H1 (cell line): Measurements from ENCODE around the gene AFF2. TPM values are rescaled to one million over a fixed set of nuclear protein-coding genes. Genes with fewer than 3 reads are reported as not detected.

Source experiments
- CTCF ChIA-PET: fragments of 300-600 bp; sonication (Branson Sonifier 250); formaldehyde crosslinking; loops from one replicate; lab custom pipeline; 2021; ENCODE audit not compliant: partially characterized antibody; lab: Charles Lee
- POLR2A ChIA-PET: fragments of 300-600 bp; sonication (Branson Sonifier 250); formaldehyde crosslinking; loops from one replicate; lab custom pipeline; 2021; ENCODE audit warnings: inconsistent platforms; ENCODE audit not compliant: partially characterized antibody; lab: Charles Lee
- DNase-seq, 2 experiments: peaks; one replicate each; pipeline versions ENCODE4 v3.0.0 to v3.0.0-alpha.2; 2010 to 2022; ENCODE audit warnings: low spot score in 2 of 2, low read depth in 1 of 2, mixed read lengths in 1 of 2
- FAIRE-seq: peaks from 2 replicates; lab custom pipeline; 2011; peaks lifted over from hg19 to GRCh38; lab: Jason Lieb, UNC
- H2AFZ ChIP-seq: 2 replicates; pipeline ENCODE4 v1.8.1; 2012; ENCODE audit warnings: low read length, inconsistent platforms
- H2AK5ac ChIP-seq: 2 replicates; pipeline ENCODE4 v1.6.1; 2013; ENCODE audit warnings: low read depth, low read length
- H2BK120ac ChIP-seq: replicated peaks from 2 replicates; pipeline ENCODE3; 2013; ENCODE audit warnings: low read depth, low read length, inconsistent platforms
- H2BK12ac ChIP-seq: 2 replicates; pipeline ENCODE4 v1.6.1; 2013; ENCODE audit warnings: low read depth, low read length
- H2BK15ac ChIP-seq: 2 replicates; pipeline ENCODE4 v1.6.1; 2013; ENCODE audit warnings: low read length
- H2BK20ac ChIP-seq: 2 replicates; pipeline ENCODE4 v1.6.1; 2013; ENCODE audit warnings: low read length
- H2BK5ac ChIP-seq: 2 replicates; pipeline ENCODE4 v1.6.1; 2013; ENCODE audit warnings: low read depth, low read length
- H3K14ac ChIP-seq: 2 replicates; pipeline ENCODE4 v1.6.1; 2013; ENCODE audit warnings: inconsistent platforms; ENCODE audit not compliant: insufficient read length
- H3K18ac ChIP-seq: 2 replicates; pipeline ENCODE4 v1.6.1; 2013; ENCODE audit warnings: low read length; ENCODE audit errors: extremely low read depth
- H3K23ac ChIP-seq: 2 replicates; pipeline ENCODE4 v1.6.1; 2013; ENCODE audit warnings: inconsistent platforms; ENCODE audit not compliant: insufficient read length
- H3K23me2 ChIP-seq: 2 replicates; pipeline ENCODE4 v1.6.1; 2013; ENCODE audit warnings: low read depth, low read length
- H3K27ac ChIP-seq: 2 replicates; pipeline ENCODE4 v1.6.1; 2011; ENCODE audit warnings: low read depth, low read length, inconsistent platforms
- H3K27me3 ChIP-seq, 4 experiments: replicated peaks in 1 of 4; 1 replicate in 1 of 4; 2 replicates in 3 of 4; pipeline versions ENCODE4 v1.6.1 to v1.8.1; 2011 to 2013; ENCODE audit warnings: low read length in 3 of 4, mild to moderate bottlenecking in 3 of 4, inconsistent platforms in 2 of 4, mixed read lengths in 2 of 4, moderate library complexity in 1 of 4; ENCODE audit not compliant: control insufficient read depth in 3 of 4, insufficient read depth in 3 of 4; ENCODE audit errors: extremely low read depth in 1 of 4
- H3K36me3 ChIP-seq, 4 experiments: 2 replicates each; pipeline versions ENCODE4 v1.6.1 to v1.8.1; 2011 to 2013; ENCODE audit warnings: mild to moderate bottlenecking in 4 of 4, low read length in 3 of 4, moderate library complexity in 2 of 4, control low read depth in 1 of 4, inconsistent platforms in 1 of 4; ENCODE audit not compliant: insufficient read depth in 4 of 4, control insufficient read depth in 2 of 4
- H3K4ac ChIP-seq: replicated peaks from 2 replicates; pipeline ENCODE3; 2013; ENCODE audit warnings: low read length, low read depth, mixed read lengths, inconsistent platforms; ENCODE audit not compliant: insufficient read length
- H3K4me1 ChIP-seq, 4 experiments: replicated peaks in 1 of 4; 1 replicate in 1 of 4; 2 replicates in 3 of 4; pipeline versions ENCODE4 v1.6.1 to v1.8.1; 2011 to 2013; ENCODE audit warnings: low read length in 3 of 4, inconsistent platforms in 2 of 4, mixed read lengths in 1 of 4; ENCODE audit not compliant: insufficient read depth in 4 of 4, control insufficient read depth in 3 of 4
- H3K4me2 ChIP-seq, 2 experiments: 2 replicates each; pipeline versions ENCODE4 v1.6.1 to v1.8.1; 2011 to 2013; ENCODE audit warnings: low read depth in 2 of 2, low read length in 2 of 2, control low read depth in 1 of 2, inconsistent platforms in 1 of 2, mild to moderate bottlenecking in 1 of 2; ENCODE audit not compliant: insufficient read depth in 1 of 2
- H3K4me3 ChIP-seq, 4 experiments: fragments of 200-600, 300-600 bp in 1 of 4; sonication (generic), shearing (Covaris generic), sonication (Bioruptor Twin) in 1 of 4; 2 replicates each; pipeline versions ENCODE4 v1.5.1 to v1.8.1; 2011 to 2016; ENCODE audit warnings: low read length in 4 of 4, low read depth in 3 of 4, control low read depth in 2 of 4, inconsistent platforms in 2 of 4, mild to moderate bottlenecking in 2 of 4, mixed read lengths in 1 of 4, moderate library complexity in 1 of 4; ENCODE audit not compliant: insufficient read depth in 2 of 4; ENCODE audit errors: extremely low read depth in 1 of 4
- H3K56ac ChIP-seq: replicated peaks from 2 replicates; pipeline ENCODE3; 2013; ENCODE audit warnings: low read depth, mild to moderate bottlenecking, mixed read lengths, low read length, inconsistent platforms; ENCODE audit not compliant: insufficient read length
- H3K79me1 ChIP-seq: 2 replicates; pipeline ENCODE4 v1.6.1; 2013; ENCODE audit warnings: low read depth, low read length, control low read depth
- H3K79me2 ChIP-seq, 2 experiments: 2 replicates each; pipeline versions ENCODE4 v1.6.1 to v1.8.1; 2012 to 2013; ENCODE audit warnings: low read length in 2 of 2, mild to moderate bottlenecking in 2 of 2, inconsistent platforms in 1 of 2; ENCODE audit not compliant: insufficient read depth in 2 of 2, control insufficient read depth in 1 of 2
- H3K9ac ChIP-seq, 4 experiments: replicated peaks in 1 of 4; 1 replicate in 1 of 4; 2 replicates in 3 of 4; pipeline versions ENCODE4 v1.6.1 to v1.8.1; 2011 to 2013; ENCODE audit warnings: low read depth in 3 of 4, low read length in 3 of 4, control low read depth in 2 of 4, mild to moderate bottlenecking in 2 of 4, moderate library complexity in 2 of 4, inconsistent platforms in 1 of 4; ENCODE audit errors: extremely low read depth in 1 of 4
- H3K9me3 ChIP-seq, 2 experiments: 2 replicates each; pipeline versions ENCODE4 v1.6.1 to v1.8.1; 2012 to 2013; ENCODE audit warnings: mild to moderate bottlenecking in 2 of 2, moderate library complexity in 2 of 2, control low read depth in 1 of 2, inconsistent platforms in 1 of 2, low read depth in 1 of 2, low read length in 1 of 2, mixed read lengths in 1 of 2; ENCODE audit not compliant: insufficient read depth in 2 of 2
- H4K20me1 ChIP-seq, 2 experiments: replicated peaks in 1 of 2; 2 replicates each; pipeline versions ENCODE3 to v1.8.1; 2011 to 2013; ENCODE audit warnings: inconsistent platforms in 2 of 2, low read length in 2 of 2, mild to moderate bottlenecking in 1 of 2; ENCODE audit not compliant: insufficient read depth in 2 of 2, control insufficient read depth in 1 of 2
- H4K5ac ChIP-seq: 2 replicates; pipeline ENCODE4 v1.6.1; 2013; ENCODE audit warnings: low read length, low read depth, mixed read lengths, inconsistent platforms; ENCODE audit not compliant: insufficient read length
- H4K8ac ChIP-seq: 2 replicates; pipeline ENCODE4 v1.8.0; 2013; ENCODE audit warnings: mild to moderate bottlenecking, moderate library complexity, low read length, inconsistent platforms; ENCODE audit not compliant: insufficient read depth; ENCODE audit errors: extremely low read depth
- H4K91ac ChIP-seq: replicated peaks from 2 replicates; pipeline ENCODE3; 2013; ENCODE audit warnings: low read length, mixed read lengths, inconsistent platforms; ENCODE audit not compliant: insufficient read length
- RNF2 ChIP-seq: fragments of 200-900, 300-1000 bp; sonication (generic); IDR thresholded peaks from 2 replicates; pipeline ENCODE4 v1.7.1; 2016; ENCODE audit warnings: borderline replicate concordance, low read depth, mild to moderate bottlenecking, antibody characterized with exemption, low read length; ENCODE audit not compliant: poor library complexity, severe bottlenecking; ENCODE audit errors: missing control alignments
- SRF ChIP-seq: IDR thresholded peaks from 2 replicates; pipeline ENCODE4 v1.6.1; 2011; ENCODE audit warnings: mild to moderate bottlenecking, low read depth, low read length, moderate library complexity
- WGBS, 2 experiments: shearing (Covaris generic) in 1 of 2; methylation state at CpG; one replicate each; pipeline versions ENCODE4 v1.1.6 to v1.1.7; 2013 to 2015; ENCODE audit warnings: low lambda C conversion rate in 2 of 2, mixed read lengths in 2 of 2, inconsistent platforms in 1 of 2, low coverage in 1 of 2, missing lambda C conversion rate in 1 of 2; ENCODE audit not compliant: insufficient replicate concordance in 2 of 2, insufficient coverage in 1 of 2, insufficient read length in 1 of 2; ENCODE audit errors: extremely low coverage in 1 of 2, missing lambda C conversion rate in 1 of 2; 5-methylcytosine and 5-hydroxymethylcytosine counted together
- polyA plus RNA-seq, 7 experiments: library from polyadenylated mRNA; depleted of rRNA in 3 of 7; stranded (reverse) in 5 of 7; unstranded in 2 of 7; fragments of >200 nt in 5 of 7; fragments of 200-250 nt in 2 of 7; gene quantifications; 1 replicate in 5 of 7; 2 replicates in 1 of 7; 4 replicates in 1 of 7; pipeline versions ENCODE4 v1.2.1 to v1.2.3, GENCODE V29; 2011 to 2013; ENCODE audit warnings: missing spikeins in 2 of 7, mixed read lengths in 2 of 7
- total RNA-seq: library from RNA; stranded (reverse); fragmentation: NEBNext Ultra II Directional; extraction: Animal tissue kit (Norgen Biotek cat#: 25700); gene quantifications from 2 replicates; pipeline ENCODE4 v1.2.1, GENCODE V29; 2021

AFF2 gene
- total and polyA plus RNA-seq, 2 of the 8 experiments (the other 6 are each of a cell fraction or from before 2014, with no cell fraction given): 2.0 to 7.3 TPM

GRCh38 chrX:148933881-148934280 is 433.5 kb downstream of the AFF2 start:
- CTCF ChIA-PET: no interaction called here
- TF ChIP-seq SRF: no peak
- no peak for TF ChIP-seq RNF2
- no peaks in the 10 kb centered on the region for H3K9me3 ChIP-seq
- H3K23ac ChIP-seq: no peak overlapping the region
- POLR2A ChIA-PET: no interaction called here
- no peak overlapping the region for H3K9ac ChIP-seq
- H2BK12ac ChIP-seq: no peak overlapping the region
- no peak overlapping the region for H3K18ac ChIP-seq
- no peaks in the 10 kb centered on the region for H3K79me1 ChIP-seq
- DNase-seq (no peak), FAIRE-seq (no peak)
- no peak overlapping the region for H2BK120ac ChIP-seq
- H4K91ac ChIP-seq: no peak overlapping the region
- H3K56ac ChIP-seq: no peak overlapping the region
- 82% methylated on average over 4 of the region's 4 CpGs; no CpG with 5 or more reads in 1 of the 2 experiments for WGBS, 2 experiments
- H4K8ac ChIP-seq: no peak overlapping the region
- H3K4me1 ChIP-seq: no peaks in the 10 kb centered on the region
- H3K36me3 ChIP-seq: no peaks in the 10 kb centered on the region
- H3K79me2 ChIP-seq: no peaks in the 10 kb centered on the region
- no peak overlapping the region for H3K4me3 ChIP-seq
- no peak overlapping the region for H3K4ac ChIP-seq
- no peak overlapping the region for H2AFZ ChIP-seq
- no peak overlapping the region for H3K4me2 ChIP-seq
- H4K5ac ChIP-seq: no peak overlapping the region
- no peak overlapping the region for H3K14ac ChIP-seq
- no peaks in the 10 kb centered on the region for H3K27me3 ChIP-seq
- no peaks in the 10 kb centered on the region for H3K23me2 ChIP-seq
- H2BK20ac ChIP-seq: no peak overlapping the region
- H2BK15ac ChIP-seq: no peak overlapping the region
- H2AK5ac ChIP-seq: no peak overlapping the region
- H3K27ac ChIP-seq: no peak overlapping the region
- H4K20me1 ChIP-seq: no peaks in the 10 kb centered on the region
- no peak overlapping the region for H2BK5ac ChIP-seq
